ENCODE results near the gene AIFM3. TPM values are rescaled to one million over a fixed set of nuclear protein-coding genes. Genes with fewer than 3 reads are reported as not detected.

Gene AIFM3
- total and polyA plus RNA-seq, 2 of the 13 experiments (the other 11 are each of a cell fraction or from before 2014, with no cell fraction given): 9.0 to 15.3 TPM

- TF ChIP-seq, protein P1, sequence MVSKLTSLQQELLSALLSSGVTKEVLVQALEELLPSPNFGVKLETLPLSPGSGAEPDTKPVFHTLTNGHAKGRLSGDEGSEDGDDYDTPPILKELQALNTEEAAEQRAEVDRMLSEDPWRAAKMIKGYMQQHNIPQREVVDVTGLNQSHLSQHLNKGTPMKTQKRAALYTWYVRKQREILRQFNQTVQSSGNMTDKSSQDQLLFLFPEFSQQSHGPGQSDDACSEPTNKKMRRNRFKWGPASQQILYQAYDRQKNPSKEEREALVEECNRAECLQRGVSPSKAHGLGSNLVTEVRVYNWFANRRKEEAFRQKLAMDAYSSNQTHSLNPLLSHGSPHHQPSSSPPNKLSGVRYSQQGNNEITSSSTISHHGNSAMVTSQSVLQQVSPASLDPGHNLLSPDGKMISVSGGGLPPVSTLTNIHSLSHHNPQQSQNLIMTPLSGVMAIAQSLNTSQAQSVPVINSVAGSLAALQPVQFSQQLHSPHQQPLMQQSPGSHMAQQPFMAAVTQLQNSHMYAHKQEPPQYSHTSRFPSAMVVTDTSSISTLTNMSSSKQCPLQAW (CRISPR knock-in tag; IDR thresholded peaks at IDR 0.05): 0 out of 2 replicates have a peak, but pooled peaks have one; percentile 71
- TF ChIP-seq ZBTB25 (CRISPR knock-in tag; IDR thresholded peaks at IDR 0.05): no peak
- no peak for TF ChIP-seq ZNF766 (CRISPR knock-in tag; IDR thresholded peaks at IDR 0.05; ENCODE audit: borderline replicate concordance)
- no peak; the same call in 1 of the 2 replicates for TF ChIP-seq NCOR1 (IDR thresholded peaks at IDR 0.05; ENCODE audit: borderline replicate concordance, low read length)
- no peak for TF ChIP-seq MTF1 (CRISPR knock-in tag; IDR thresholded peaks at IDR 0.05)
- TF ChIP-seq HOXD1 (CRISPR knock-in tag; IDR thresholded peaks at IDR 0.05): no peak
- TF ChIP-seq MAFK (conservative IDR thresholded peaks at IDR 0.05 in 1 of 2, IDR thresholded peaks at IDR 0.05 in 1 of 2; ENCODE audit: low read length in 2 of 2): 0 out of 4 replicates have a peak, but pooled peaks of 1 of the 2 experiments have one; percentile 0
- TF ChIP-seq CHD2 (IDR thresholded peaks at IDR 0.05; ENCODE audit: low read depth, low read length): no peak
- TF ChIP-seq, protein P2, sequence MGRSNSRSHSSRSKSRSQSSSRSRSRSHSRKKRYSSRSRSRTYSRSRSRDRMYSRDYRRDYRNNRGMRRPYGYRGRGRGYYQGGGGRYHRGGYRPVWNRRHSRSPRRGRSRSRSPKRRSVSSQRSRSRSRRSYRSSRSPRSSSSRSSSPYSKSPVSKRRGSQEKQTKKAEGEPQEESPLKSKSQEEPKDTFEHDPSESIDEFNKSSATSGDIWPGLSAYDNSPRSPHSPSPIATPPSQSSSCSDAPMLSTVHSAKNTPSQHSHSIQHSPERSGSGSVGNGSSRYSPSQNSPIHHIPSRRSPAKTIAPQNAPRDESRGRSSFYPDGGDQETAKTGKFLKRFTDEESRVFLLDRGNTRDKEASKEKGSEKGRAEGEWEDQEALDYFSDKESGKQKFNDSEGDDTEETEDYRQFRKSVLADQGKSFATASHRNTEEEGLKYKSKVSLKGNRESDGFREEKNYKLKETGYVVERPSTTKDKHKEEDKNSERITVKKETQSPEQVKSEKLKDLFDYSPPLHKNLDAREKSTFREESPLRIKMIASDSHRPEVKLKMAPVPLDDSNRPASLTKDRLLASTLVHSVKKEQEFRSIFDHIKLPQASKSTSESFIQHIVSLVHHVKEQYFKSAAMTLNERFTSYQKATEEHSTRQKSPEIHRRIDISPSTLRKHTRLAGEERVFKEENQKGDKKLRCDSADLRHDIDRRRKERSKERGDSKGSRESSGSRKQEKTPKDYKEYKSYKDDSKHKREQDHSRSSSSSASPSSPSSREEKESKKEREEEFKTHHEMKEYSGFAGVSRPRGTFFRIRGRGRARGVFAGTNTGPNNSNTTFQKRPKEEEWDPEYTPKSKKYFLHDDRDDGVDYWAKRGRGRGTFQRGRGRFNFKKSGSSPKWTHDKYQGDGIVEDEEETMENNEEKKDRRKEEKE (IDR thresholded peaks at IDR 0.05): no peak
- TF ChIP-seq CREB1 (IDR thresholded peaks at IDR 0.05): no peak
- no peak for TF ChIP-seq CREB1 (CRISPR knock-in tag; IDR thresholded peaks at IDR 0.05)
- no peak for TF ChIP-seq TCF7L2 (IDR thresholded peaks at IDR 0.05; ENCODE audit: low read depth, low read length)
- TF ChIP-seq, protein P3, sequence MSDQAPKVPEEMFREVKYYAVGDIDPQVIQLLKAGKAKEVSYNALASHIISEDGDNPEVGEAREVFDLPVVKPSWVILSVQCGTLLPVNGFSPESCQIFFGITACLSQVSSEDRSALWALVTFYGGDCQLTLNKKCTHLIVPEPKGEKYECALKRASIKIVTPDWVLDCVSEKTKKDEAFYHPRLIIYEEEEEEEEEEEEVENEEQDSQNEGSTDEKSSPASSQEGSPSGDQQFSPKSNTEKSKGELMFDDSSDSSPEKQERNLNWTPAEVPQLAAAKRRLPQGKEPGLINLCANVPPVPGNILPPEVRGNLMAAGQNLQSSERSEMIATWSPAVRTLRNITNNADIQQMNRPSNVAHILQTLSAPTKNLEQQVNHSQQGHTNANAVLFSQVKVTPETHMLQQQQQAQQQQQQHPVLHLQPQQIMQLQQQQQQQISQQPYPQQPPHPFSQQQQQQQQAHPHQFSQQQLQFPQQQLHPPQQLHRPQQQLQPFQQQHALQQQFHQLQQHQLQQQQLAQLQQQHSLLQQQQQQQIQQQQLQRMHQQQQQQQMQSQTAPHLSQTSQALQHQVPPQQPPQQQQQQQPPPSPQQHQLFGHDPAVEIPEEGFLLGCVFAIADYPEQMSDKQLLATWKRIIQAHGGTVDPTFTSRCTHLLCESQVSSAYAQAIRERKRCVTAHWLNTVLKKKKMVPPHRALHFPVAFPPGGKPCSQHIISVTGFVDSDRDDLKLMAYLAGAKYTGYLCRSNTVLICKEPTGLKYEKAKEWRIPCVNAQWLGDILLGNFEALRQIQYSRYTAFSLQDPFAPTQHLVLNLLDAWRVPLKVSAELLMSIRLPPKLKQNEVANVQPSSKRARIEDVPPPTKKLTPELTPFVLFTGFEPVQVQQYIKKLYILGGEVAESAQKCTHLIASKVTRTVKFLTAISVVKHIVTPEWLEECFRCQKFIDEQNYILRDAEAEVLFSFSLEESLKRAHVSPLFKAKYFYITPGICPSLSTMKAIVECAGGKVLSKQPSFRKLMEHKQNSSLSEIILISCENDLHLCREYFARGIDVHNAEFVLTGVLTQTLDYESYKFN (CRISPR knock-in tag; conservative IDR thresholded peaks at IDR 0.05): peak; percentile 89
- TF ChIP-seq GLI4 (CRISPR knock-in tag; IDR thresholded peaks at IDR 0.05; ENCODE audit: borderline replicate concordance): no peak
- no peak for TF ChIP-seq NFATC3 (CRISPR knock-in tag; IDR thresholded peaks at IDR 0.05)
- TF ChIP-seq BORCS8-MEF2B (CRISPR knock-in tag; IDR thresholded peaks at IDR 0.05): no peak
- no peak for TF ChIP-seq NR2F6 (IDR thresholded peaks at IDR 0.05)
- TF ChIP-seq NR2F6 (CRISPR knock-in tag; IDR thresholded peaks at IDR 0.05): peak; percentile 69
- no peak for TF ChIP-seq ZNF564 (CRISPR knock-in tag; IDR thresholded peaks at IDR 0.05)
- no peak for TF ChIP-seq ZNF232 (CRISPR knock-in tag; IDR thresholded peaks at IDR 0.05; ENCODE audit: borderline replicate concordance)
- no peak for TF ChIP-seq ARHGAP35 (CRISPR knock-in tag; IDR thresholded peaks at IDR 0.05; ENCODE audit: borderline replicate concordance)
- no peak for TF ChIP-seq SOX6 (IDR thresholded peaks at IDR 0.05)
- peak; percentile 79 for TF ChIP-seq SOX6 (CRISPR knock-in tag; IDR thresholded peaks at IDR 0.05)
Observed at GRCh38 chr22:20949698-20950183, 17.3 kb upstream of the AIFM3 start (continued).
